HepG2 (cell line): ENCODE measurements around the gene TMEM141. TPM values are rescaled to one million over a fixed set of nuclear protein-coding genes. Genes with fewer than 3 reads are reported as not detected.

ENCODE experiments used
- AGO2 ChIP-seq: fragments of 200-400 bp; formaldehyde crosslinking; optimal IDR thresholded peaks from 2 replicates; pipeline ENCODE3; 2017; ENCODE audit warnings: mild to moderate bottlenecking, low read depth, low read length, moderate library complexity
- CREBL2 ChIP-seq: sonication (generic); formaldehyde crosslinking; IDR thresholded peaks from 2 replicates; pipeline ENCODE4 v1.8.1; 2023; ENCODE audit warnings: missing genetic modification reagents, mild to moderate bottlenecking, borderline replicate concordance
- DPF2 ChIP-seq: sonication (generic); formaldehyde crosslinking; IDR thresholded peaks from 2 replicates; pipeline ENCODE4 v1.4.0; 2020; ENCODE audit warnings: mild to moderate bottlenecking, low read depth, missing genetic modification reagents, borderline replicate concordance
- ERF ChIP-seq: IDR thresholded peaks from 2 replicates; pipeline ENCODE4 v1.6.1; 2018; ENCODE audit warnings: missing biosample characterization, missing genetic modification reagents
- HES4 ChIP-seq: sonication (generic); formaldehyde crosslinking; IDR thresholded peaks from 2 replicates; pipeline ENCODE4 v1.9.0; 2021; ENCODE audit warnings: mild to moderate bottlenecking, missing genetic modification reagents, borderline replicate concordance
- KAT8 ChIP-seq: IDR thresholded peaks from 2 replicates; pipeline ENCODE4 v1.6.1; 2016; ENCODE audit warnings: missing genetic modification reagents, missing compliant biosample characterization
- KLF13 ChIP-seq: sonication (generic); formaldehyde crosslinking; IDR thresholded peaks from 2 replicates; pipeline ENCODE4 v1.4.0; 2020; ENCODE audit warnings: mild to moderate bottlenecking, missing genetic modification reagents
- MYC ChIP-seq: sonication (generic); formaldehyde crosslinking; IDR thresholded peaks from 2 replicates; pipeline ENCODE4 v1.9.0; 2021; ENCODE audit warnings: missing genetic modification reagents, borderline replicate concordance
- MYPOP ChIP-seq: sonication (generic); formaldehyde crosslinking; IDR thresholded peaks from 2 replicates; pipeline ENCODE4 v1.8.1; 2023; ENCODE audit warnings: mild to moderate bottlenecking, moderate library complexity, missing genetic modification reagents
- NR2C2 ChIP-seq: sonication (generic); formaldehyde crosslinking; IDR thresholded peaks from 2 replicates; pipeline ENCODE4 v1.4.0; 2020; ENCODE audit warnings: missing genetic modification reagents, mild to moderate bottlenecking, moderate library complexity, borderline replicate concordance
- PTBP1 ChIP-seq: fragments of 200-400 bp; formaldehyde crosslinking; IDR thresholded peaks from 2 replicates; pipeline ENCODE4 v1.6.1; 2018; ENCODE audit warnings: low read length, low read depth; ENCODE audit not compliant: poor library complexity, severe bottlenecking
- RELA ChIP-seq: sonication (generic); formaldehyde crosslinking; IDR thresholded peaks from 2 replicates; pipeline ENCODE4 v1.4.0; 2020; ENCODE audit warnings: missing genetic modification reagents
- SAP130 ChIP-seq: IDR thresholded peaks from 2 replicates; pipeline ENCODE4 v1.6.1; 2016; ENCODE audit warnings: low read depth
- ZBTB21 ChIP-seq: sonication (generic); formaldehyde crosslinking; IDR thresholded peaks from 2 replicates; pipeline ENCODE4 v1.4.0; 2020; ENCODE audit warnings: missing genetic modification reagents
- ZFAT ChIP-seq: sonication (generic); formaldehyde crosslinking; conservative IDR thresholded peaks from 2 replicates; pipeline ENCODE4 v1.8.1; 2023; ENCODE audit warnings: missing genetic modification reagents, inconsistent platforms
- ZFYVE20 ChIP-seq: sonication (generic); formaldehyde crosslinking; IDR thresholded peaks from 2 replicates; pipeline ENCODE4 v1.8.0; 2023; ENCODE audit warnings: low read depth, mild to moderate bottlenecking, moderate library complexity, missing genetic modification reagents, borderline replicate concordance
- ZNF124 ChIP-seq: sonication (generic); formaldehyde crosslinking; IDR thresholded peaks from 2 replicates; pipeline ENCODE4 v1.4.0; 2020; ENCODE audit warnings: missing genetic modification reagents
- ZNF230 ChIP-seq: sonication (generic); formaldehyde crosslinking; IDR thresholded peaks from 2 replicates; pipeline ENCODE4 v1.4.0; 2020; ENCODE audit warnings: mild to moderate bottlenecking, missing genetic modification reagents
- ZNF253 ChIP-seq: sonication (generic); formaldehyde crosslinking; IDR thresholded peaks from 2 replicates; pipeline ENCODE4 v1.8.0; 2022; ENCODE audit warnings: mild to moderate bottlenecking, missing genetic modification reagents, borderline replicate concordance
- ZNF317 ChIP-seq: sonication (generic); formaldehyde crosslinking; IDR thresholded peaks from 2 replicates; pipeline ENCODE4 v1.5.0; 2020; ENCODE audit warnings: mild to moderate bottlenecking, missing genetic modification reagents
- ZNF326 ChIP-seq: sonication (generic); formaldehyde crosslinking; IDR thresholded peaks from 2 replicates; pipeline ENCODE4 v1.4.0; 2020; ENCODE audit warnings: missing genetic modification reagents, borderline replicate concordance
- ZNF441 ChIP-seq: sonication (generic); formaldehyde crosslinking; IDR thresholded peaks from 2 replicates; pipeline ENCODE4 v1.7.0; 2021; ENCODE audit warnings: missing genetic modification reagents, borderline replicate concordance
- ZNF563 ChIP-seq: sonication (generic); formaldehyde crosslinking; IDR thresholded peaks from 2 replicates; pipeline ENCODE4 v1.8.0; 2022; ENCODE audit warnings: mild to moderate bottlenecking, moderate library complexity, missing genetic modification reagents
- ZNF670 ChIP-seq: sonication (generic); formaldehyde crosslinking; IDR thresholded peaks from 2 replicates; pipeline ENCODE4 v1.8.0; 2022; ENCODE audit warnings: mild to moderate bottlenecking, missing genetic modification reagents, borderline replicate concordance
- polyA plus RNA-seq, 8 experiments: library from polyadenylated mRNA; depleted of rRNA in 3 of 8; stranded (reverse) in 7 of 8; unstranded in 1 of 8; fragments of >200 nt; fragmentation: Illumina TruSeq in 4 of 8; extraction: Trizol in 4 of 8; gene quantifications; 2 replicates each; pipeline versions ENCODE4 v1.2.1 to v1.2.3, GENCODE V29; 2011 to 2016; ENCODE audit warnings: low read depth in 4 of 8, missing spikeins in 1 of 8, mixed read lengths in 1 of 8; ENCODE audit not compliant: insufficient read depth in 1 of 8
- total RNA-seq, 5 experiments: library from RNA; depleted of rRNA; stranded (reverse); fragments of >200 nt; fragmentation: Illumina TruSeq; extraction: Trizol; gene quantifications; 2 replicates each; pipeline ENCODE4 v1.2.3, GENCODE V29; 2016; ENCODE audit warnings: low read depth in 1 of 5
- TF ChIP-seq, protein P1 (sequence below): sonication (generic); formaldehyde crosslinking; conservative IDR thresholded peaks from 2 replicates; pipeline ENCODE4 v1.8.0; 2022; ENCODE audit warnings: mild to moderate bottlenecking, moderate library complexity, missing genetic modification reagents
- TF ChIP-seq, protein P2 (sequence below): sonication (generic); formaldehyde crosslinking; IDR thresholded peaks from 2 replicates; pipeline ENCODE4 v1.4.0; 2020; ENCODE audit warnings: low read depth, mild to moderate bottlenecking, missing genetic modification reagents
- TF ChIP-seq, protein P3 (sequence below): IDR thresholded peaks from 2 replicates; pipeline ENCODE4 v1.6.1; 2016; ENCODE audit warnings: low read depth, borderline replicate concordance

Gene TMEM141
- total and polyA plus RNA-seq, 2 of the 13 experiments (the other 11 are each of a cell fraction or from before 2014, with no cell fraction given), result 81.0 to 202 TPM

DNA sequence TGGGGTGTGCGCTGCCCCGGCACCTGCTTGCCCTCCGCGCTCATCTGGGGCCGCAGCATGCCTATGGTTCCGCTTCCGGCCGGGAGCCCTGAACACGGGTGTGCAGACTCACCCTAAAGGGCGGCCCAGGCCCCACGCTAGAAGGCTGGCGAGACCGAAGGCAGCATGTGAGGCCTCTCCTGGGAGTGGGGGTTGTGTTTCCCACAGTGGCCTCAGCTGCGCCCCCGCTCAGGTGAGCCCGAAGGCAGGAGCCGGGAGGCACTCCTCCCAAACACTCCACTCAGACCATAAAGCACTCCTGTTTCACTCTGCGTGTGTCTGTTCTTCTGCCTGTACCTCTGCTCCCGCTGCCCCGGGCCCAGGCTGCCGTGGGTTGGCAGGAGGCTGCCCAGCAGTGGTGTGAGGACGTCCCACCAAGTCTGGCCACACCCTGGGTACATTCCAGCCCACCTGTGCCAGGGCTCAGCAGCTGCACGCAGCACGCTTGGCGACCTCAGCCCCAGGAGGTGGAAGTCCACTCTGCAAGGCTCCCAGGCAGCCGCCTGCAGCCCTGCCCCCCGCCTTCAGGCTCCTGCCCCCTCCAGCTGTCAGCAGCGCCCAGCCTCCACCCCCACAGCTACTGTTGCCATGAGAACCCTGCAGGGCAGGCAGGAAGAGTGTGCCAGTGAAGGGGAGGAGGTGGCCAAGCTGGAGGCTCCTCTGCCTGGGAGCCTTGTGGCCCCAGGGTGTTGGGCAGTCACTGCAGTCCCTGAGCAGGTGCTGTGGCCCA lies 49.9 kb downstream of the TMEM141 start (continued):
- TF ChIP-seq ZBTB21 (CRISPR knock-in tag) (no peak), ZNF563 (CRISPR knock-in tag) (no peak), ERF (no peak), CREBL2 (CRISPR knock-in tag) (no peak), ZNF670 (CRISPR knock-in tag) (no peak), PTBP1 (no peak), NR2C2 (CRISPR knock-in tag) (peak; percentile 43; the same call in 1 of the 2 replicates), AGO2 (peak; percentile 85), ZFYVE20 (CRISPR knock-in tag) (no peak), DPF2 (CRISPR knock-in tag) (no peak), ZNF317 (0 out of 2 replicates have a peak, but pooled peaks have one; percentile 29), ZNF326 (CRISPR knock-in tag) (peak; percentile 89), HES4 (CRISPR knock-in tag) (no peak), KAT8 (CRISPR knock-in tag) (no peak), ZNF230 (peak; percentile 77; the same call in 1 of the 2 replicates), ZNF124 (CRISPR knock-in tag) (no peak), ZNF253 (no peak), SAP130 (CRISPR knock-in tag) (peak; percentile 84), MYC (CRISPR knock-in tag) (no peak), RELA (CRISPR knock-in tag) (no peak), ZNF441 (CRISPR knock-in tag) (no peak), KLF13 (CRISPR knock-in tag) (no peak), MYPOP (CRISPR knock-in tag) (no peak), ZFAT (CRISPR knock-in tag) (no peak)
- TF ChIP-seq, protein P1, sequence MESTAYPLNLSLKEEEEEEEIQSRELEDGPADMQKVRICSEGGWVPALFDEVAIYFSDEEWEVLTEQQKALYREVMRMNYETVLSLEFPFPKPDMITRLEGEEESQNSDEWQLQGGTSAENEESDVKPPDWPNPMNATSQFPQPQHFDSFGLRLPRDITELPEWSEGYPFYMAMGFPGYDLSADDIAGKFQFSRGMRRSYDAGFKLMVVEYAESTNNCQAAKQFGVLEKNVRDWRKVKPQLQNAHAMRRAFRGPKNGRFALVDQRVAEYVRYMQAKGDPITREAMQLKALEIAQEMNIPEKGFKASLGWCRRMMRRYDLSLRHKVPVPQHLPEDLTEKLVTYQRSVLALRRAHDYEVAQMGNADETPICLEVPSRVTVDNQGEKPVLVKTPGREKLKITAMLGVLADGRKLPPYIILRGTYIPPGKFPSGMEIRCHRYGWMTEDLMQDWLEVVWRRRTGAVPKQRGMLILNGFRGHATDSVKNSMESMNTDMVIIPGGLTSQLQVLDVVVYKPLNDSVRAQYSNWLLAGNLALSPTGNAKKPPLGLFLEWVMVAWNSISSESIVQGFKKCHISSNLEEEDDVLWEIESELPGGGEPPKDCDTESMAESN, result no peak
- TF ChIP-seq, protein P2, sequence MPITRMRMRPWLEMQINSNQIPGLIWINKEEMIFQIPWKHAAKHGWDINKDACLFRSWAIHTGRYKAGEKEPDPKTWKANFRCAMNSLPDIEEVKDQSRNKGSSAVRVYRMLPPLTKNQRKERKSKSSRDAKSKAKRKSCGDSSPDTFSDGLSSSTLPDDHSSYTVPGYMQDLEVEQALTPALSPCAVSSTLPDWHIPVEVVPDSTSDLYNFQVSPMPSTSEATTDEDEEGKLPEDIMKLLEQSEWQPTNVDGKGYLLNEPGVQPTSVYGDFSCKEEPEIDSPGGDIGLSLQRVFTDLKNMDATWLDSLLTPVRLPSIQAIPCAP, result peak; percentile 79; the same call in 1 of the 2 replicates
- TF ChIP-seq, protein P3, sequence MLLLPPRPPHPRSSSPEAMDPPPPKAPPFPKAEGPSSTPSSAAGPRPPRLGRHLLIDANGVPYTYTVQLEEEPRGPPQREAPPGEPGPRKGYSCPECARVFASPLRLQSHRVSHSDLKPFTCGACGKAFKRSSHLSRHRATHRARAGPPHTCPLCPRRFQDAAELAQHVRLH, result no peak; the same call in 1 of the 2 replicates
